HPDE6-E6E7 (cell line): ENCODE results near the gene GPR89A.
"Not testable (repeated sequence)": the region's sequence is repeated elsewhere in the genome, so short reads cannot be mapped to it uniquely, and the experiment has no call there.

Experiments used
- DNase-seq: peaks from one replicate; pipeline ENCODE4 v3.0.0; 2011; ENCODE audit warnings: missing footprints; ENCODE audit errors: extremely low spot score

The GPR89A gene

GRCh38 chr1:145717833-145718232 is 110.0 kb downstream of the GPR89A start:
- DNase-seq, result no peak

GRCh38 chr1:145718465-145718864 is 110.7 kb downstream of the GPR89A start:
- not testable (repeated sequence) for DNase-seq

GRCh38 chr1:145719230-145720079 is 111.7 kb downstream of the GPR89A start, which contains the start of gene CD160:
Gene CD160, plus strand, starts transcription at chr1:145719499. Its CDS starts 8,829 bp downstream, at chr1:145728328.
- no peak for DNase-seq
